Measurements from ENCODE around the gene PFKP. TPM values are rescaled to one million over a fixed set of nuclear protein-coding genes. Genes with fewer than 3 reads are reported as not detected.

Gene PFKP
- total RNA-seq, 2 donors from 2014 or later = 17.4 to 39.6 TPM

GRCh38 chr10:3106928-3107425, 39.6 kb downstream of the PFKP start:
- Histone ChIP-seq H3K4me3 (no peak overlapping the region), H3K36me3 (replicated peaks in 1 of 2; ENCODE audit: insufficient read depth in 1 of 2, low read depth in 2 of 2) (peaks cover 0 to 1% of the 10 kb centered on the region in 2 donors), H3K4me1 (peaks cover 15% of the 10 kb centered on the region), H3K9me3 (no peaks in the 10 kb centered on the region), H3K27ac (peak overlapping the region; percentile 76 to 86 (median 84)), H3K27me3 (no peaks in the 10 kb centered on the region)
- WGBS, 2 donors = 30 to 40% methylated on average over 4 of the region's 5 CpGs
- peak in 2 of 3 donors; percentile 57 to 74 for TF ChIP-seq POLR2A (IDR thresholded peaks at IDR 0.05)
- TF ChIP-seq CTCF (IDR thresholded peaks at IDR 0.05) = no peak
- intact Hi-C loops (cut with DNase I) = no loop called here
- ATAC-seq = peak; percentile 28
- peak in 1 of 4 donors; percentile 32 for DNase-seq

- Histone ChIP-seq H3K36me3 (replicated peaks in 1 of 2; ENCODE audit: insufficient read depth in 1 of 2, low read depth in 2 of 2) (peaks cover 0 to 1% of the 10 kb centered on the region in 2 donors), H3K27me3 (no peaks in the 10 kb centered on the region), H3K27ac (peak overlapping the region; percentile 76 to 86 (median 84)), H3K4me3 (no peak overlapping the region), H3K9me3 (no peaks in the 10 kb centered on the region), H3K4me1 (peaks cover 15% of the 10 kb centered on the region)
- WGBS, 2 donors = 39 to 50% methylated on average over 19 to 22 of the region's 22 CpGs
- intact Hi-C loops (cut with DNase I) = no loop called here
- DNase-seq (peak; percentile 72 to 89 (median 82)), ATAC-seq (peak; percentile 87)
- peak in 2 of 3 donors; percentile 52 to 59 for TF ChIP-seq POLR2A (IDR thresholded peaks at IDR 0.05)
- no peak for TF ChIP-seq CTCF (IDR thresholded peaks at IDR 0.05)
These were observed 40.1 kb downstream of the PFKP start for GRCh38 chr10:3107426-3107961.

GRCh38 chr10:3108033-3108432, 40.7 kb downstream of the PFKP start:
- Histone ChIP-seq H3K4me3 (no peak overlapping the region), H3K27me3 (no peaks in the 10 kb centered on the region), H3K4me1 (peaks cover 14% of the 10 kb centered on the region), H3K9me3 (no peaks in the 10 kb centered on the region), H3K27ac (peak overlapping the region; percentile 76 to 86 (median 84)), H3K36me3 (replicated peaks in 1 of 2; ENCODE audit: insufficient read depth in 1 of 2, low read depth in 2 of 2) (peaks cover 0 to 1% of the 10 kb centered on the region in 2 donors)
- 56 to 64% methylated on average over 8 of the region's 8 CpGs for WGBS, 2 donors
- ATAC-seq (no peak), DNase-seq (no peak)
- TF ChIP-seq CTCF (IDR thresholded peaks at IDR 0.05) (no peak), POLR2A (IDR thresholded peaks at IDR 0.05) (no peak)
- intact Hi-C loops (cut with DNase I) = no loop called here

DNA sequence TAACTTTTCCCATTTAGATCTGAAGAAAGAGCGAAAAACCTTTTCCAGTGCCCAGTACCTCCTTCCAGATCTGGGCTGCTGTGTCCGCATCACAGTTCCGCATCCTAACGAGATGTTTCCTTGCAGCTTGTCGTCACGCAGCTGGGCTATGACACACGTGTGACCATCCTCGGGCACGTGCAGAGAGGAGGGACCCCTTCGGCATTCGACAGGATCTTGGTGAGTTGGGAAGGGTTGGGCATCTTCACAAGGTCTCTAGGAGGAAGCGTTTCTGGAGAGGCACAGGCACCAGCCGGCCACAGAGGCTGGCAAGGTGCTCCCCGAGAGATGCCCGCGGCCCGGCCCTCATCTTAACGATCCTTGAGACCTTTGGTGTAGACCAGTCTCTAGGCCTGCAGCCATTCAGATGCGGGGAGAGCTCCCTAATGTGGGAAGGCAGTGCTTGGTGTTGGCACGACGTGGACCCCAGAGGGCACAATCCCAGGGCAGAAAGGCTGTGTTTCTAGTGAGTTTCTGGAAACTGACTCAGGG, 41.3 kb downstream of the PFKP start:
- Histone ChIP-seq H3K4me1 (peaks cover 10% of the 10 kb centered on the region), H3K36me3 (replicated peaks in 1 of 2; ENCODE audit: insufficient read depth in 1 of 2, low read depth in 2 of 2) (peaks cover 0 to 1% of the 10 kb centered on the region in 2 donors), H3K27me3 (no peaks in the 10 kb centered on the region), H3K9me3 (no peaks in the 10 kb centered on the region), H3K4me3 (no peak overlapping the region), H3K27ac (peak overlapping the region in 3 of 4 donors; percentile 76 to 86 (median 85))
- intact Hi-C loops (cut with DNase I) = no loop called here
- DNase-seq (no peak), ATAC-seq (no peak)
- 69 to 75% methylated on average over 15 to 21 of the region's 21 CpGs for WGBS, 2 donors
- no peak for TF ChIP-seq CTCF (IDR thresholded peaks at IDR 0.05)
- no peak for TF ChIP-seq POLR2A (IDR thresholded peaks at IDR 0.05)
